Germinal center (tissue), 1 donor: ENCODE data around the gene R3HDM2.
"Not testable (repeated sequence)": the region's sequence is repeated elsewhere in the genome, so short reads cannot be mapped to it uniquely, and the experiment has no call there.

Experiments used
- DNase-seq: peaks from one replicate; pipeline ENCODE4 v3.0.0; 2012; ENCODE audit warnings: mixed read lengths, low spot score

R3HDM2 gene

GRCh38 chr12:57452937-57453509, 22.2 kb upstream of the R3HDM2 start:
- no peak for DNase-seq

DNA sequence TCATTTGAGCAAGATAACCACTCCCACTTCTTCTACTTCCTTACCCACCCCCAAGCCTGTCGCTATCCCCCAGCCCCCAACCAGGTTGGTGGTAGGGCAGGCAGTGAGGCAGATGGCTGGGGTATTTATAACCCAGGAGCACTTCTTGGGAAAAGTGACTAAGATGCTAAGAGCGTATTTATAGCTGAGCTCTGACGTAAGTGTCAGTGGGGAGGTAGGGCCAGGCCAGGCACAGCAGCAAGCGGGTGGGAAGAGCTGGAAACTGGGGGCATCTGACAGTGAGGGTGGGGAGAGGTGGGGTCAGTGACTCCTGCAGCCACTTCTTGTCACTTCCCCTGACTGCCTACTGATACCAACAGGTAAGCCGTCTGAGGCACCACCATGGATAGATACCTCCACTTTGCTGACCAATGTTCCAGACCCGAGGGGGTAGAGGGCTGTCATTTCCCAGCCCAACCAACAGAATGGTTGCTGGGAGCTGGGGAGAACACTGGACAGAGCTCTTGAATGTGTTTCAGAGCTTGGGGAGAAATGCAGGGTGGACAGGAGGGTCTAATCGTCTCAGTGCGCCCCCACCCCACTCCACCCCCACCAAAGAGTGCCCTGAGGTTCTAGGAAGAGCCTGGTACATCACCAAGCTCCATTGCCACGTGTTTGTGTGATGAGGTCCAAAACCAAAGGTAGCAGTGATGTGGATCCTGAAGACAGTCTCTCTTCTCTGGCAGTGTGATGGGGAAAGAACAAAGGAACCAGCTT, 21.5 kb upstream of the R3HDM2 start:
- no peak for DNase-seq

DNA sequence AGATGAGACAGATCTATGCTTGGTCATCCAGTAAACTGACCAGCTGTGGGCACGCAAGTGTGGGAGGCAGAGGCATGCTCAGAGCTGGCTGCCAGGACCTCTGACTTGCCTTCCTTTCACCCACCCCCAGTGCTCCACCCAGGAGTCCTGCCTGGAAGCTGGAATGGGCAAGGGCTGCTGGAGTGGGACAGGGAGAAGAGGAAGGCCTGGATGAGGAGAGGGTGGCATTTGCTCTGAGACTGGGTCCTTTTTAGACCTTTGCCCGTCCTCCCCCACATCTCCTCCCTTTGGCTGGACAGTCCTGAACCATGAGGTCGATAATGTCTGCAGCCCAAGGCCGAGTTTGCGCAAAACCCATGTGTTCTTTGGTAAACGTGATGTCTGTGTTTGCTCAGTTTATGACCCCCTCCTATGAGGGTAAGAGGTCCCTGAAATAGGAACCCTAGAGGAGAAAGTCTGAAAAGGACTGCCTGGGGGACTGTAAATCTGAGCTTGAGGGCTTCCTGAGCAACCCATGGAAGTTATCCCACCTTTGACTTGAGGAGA, 20.5 kb upstream of the R3HDM2 start:
- DNase-seq: no peak

GRCh38 chr12:57450057-57450456, 19.2 kb upstream of the R3HDM2 start:
- DNase-seq: no peak

DNA sequence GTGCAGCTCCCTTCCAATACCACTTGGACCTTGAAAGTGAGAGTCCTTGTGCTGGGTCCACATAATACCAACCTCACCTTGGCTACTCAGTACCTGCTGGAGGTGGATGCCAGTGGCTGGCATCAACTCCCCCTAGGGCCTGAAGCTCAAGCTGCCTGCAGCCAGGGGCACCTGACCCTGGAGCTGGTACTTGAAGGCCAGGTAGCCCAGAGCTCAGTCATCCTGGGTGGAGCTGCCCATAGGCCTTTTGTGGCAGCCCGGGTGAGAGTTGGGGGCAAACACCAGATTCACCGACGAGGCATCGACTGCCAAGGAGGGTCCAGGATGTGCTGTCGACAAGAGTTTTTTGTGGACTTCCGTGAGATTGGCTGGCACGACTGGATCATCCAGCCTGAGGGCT, 18.5 kb upstream of the R3HDM2 start:
- DNase-seq: no peak

- DNase-seq: no peak
These were observed 17.8 kb upstream of the R3HDM2 start for GRCh38 chr12:57448669-57449068.

- no peak for DNase-seq
These were observed 15.6 kb upstream of the R3HDM2 start for GRCh38 chr12:57446292-57446960.

GRCh38 chr12:57444744-57445143, 13.9 kb upstream of the R3HDM2 start:
- no peak for DNase-seq

- not testable (repeated sequence) for DNase-seq
These were observed 13.5 kb upstream of the R3HDM2 start for GRCh38 chr12:57444337-57444736.

DNA sequence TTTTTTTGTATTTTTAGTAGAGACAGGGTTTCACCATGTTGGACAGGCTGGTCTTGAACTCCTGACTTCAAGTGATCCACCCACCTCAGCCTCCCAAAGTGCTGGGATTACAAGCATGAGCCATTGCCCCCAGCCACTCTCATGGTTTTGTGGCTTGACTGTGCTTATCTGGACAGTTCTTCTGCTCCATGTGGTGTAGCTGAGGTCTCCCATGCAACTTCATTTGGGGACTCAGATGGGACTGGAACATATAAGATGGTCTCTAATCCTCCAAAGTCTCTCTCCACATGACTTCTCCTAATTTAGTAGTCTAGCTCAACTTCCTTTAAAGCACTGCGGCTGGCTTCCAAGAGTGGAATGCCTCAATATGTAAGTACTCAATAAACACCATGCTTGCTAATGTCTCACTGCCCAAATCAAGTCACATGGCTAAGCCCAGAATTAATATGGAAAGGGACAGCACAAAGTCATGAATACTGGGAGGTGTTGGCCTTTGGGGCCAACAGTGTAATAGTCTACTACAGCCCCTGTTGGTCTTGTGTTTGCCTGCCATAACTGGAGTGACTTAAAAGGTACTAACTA, 11.1 kb upstream of the R3HDM2 start:
- no peak for DNase-seq

DNA sequence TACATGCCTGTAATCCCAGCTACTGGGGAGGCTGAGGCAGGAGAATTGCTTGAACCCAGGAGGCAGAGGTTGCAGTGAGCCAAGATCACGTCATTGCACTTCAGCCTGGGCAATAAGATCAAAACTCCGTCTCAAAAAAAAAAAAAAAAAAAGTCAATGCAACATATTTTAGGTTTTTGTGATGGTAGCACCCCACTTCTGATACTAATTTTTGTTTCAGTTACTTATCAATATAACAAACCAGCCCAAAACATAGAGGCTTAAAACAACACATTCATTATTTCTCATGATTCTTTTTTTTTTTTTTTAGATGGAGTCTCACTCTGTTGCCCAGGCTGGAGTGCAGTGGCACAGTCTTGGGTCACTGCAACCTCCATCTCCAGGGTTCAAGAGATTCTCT, 10.6 kb upstream of the R3HDM2 start:
- DNase-seq: not testable (repeated sequence)

GRCh38 chr12:57439762-57440266, 9.0 kb upstream of the R3HDM2 start:
- no peak for DNase-seq

DNA sequence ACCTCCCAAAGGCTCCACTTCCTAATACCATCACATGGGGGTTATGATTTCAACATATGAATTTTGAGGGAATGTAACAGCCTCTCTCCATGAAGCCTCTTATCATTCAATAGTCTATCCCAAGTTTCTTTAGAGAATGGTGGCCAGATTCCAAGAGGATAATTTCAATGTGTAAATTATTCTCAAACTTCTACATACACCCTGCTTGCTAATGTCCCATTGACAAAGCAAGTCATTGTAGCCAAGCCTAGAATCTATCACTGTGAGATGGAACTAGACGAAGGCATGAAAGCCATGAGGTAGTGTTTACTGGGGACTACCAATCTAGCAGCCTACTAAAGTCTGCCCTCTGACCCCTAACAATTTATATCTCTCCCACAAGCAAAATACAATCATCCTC, 7.6 kb upstream of the R3HDM2 start:
- DNase-seq: no peak

DNA sequence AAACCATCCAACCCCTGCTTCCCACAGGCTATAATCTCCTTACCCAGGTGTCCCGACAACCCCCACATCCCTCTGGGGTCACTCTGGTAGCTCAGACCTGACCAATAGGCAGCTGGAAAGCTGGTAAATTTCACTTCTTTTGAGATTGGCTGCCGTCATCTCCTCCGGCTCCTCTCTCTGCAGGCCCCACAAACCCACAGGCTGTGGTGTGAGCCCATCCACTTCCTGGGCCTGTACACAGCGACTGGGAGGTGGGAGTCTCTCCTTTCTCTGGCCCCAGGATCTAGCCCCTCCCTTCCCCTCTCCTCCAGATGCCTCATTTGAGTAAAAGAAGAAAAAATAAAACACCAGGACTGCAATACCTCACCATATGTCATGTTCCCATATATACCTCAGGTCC, 4.5 kb upstream of the R3HDM2 start:
- DNase-seq: no peak

DNA sequence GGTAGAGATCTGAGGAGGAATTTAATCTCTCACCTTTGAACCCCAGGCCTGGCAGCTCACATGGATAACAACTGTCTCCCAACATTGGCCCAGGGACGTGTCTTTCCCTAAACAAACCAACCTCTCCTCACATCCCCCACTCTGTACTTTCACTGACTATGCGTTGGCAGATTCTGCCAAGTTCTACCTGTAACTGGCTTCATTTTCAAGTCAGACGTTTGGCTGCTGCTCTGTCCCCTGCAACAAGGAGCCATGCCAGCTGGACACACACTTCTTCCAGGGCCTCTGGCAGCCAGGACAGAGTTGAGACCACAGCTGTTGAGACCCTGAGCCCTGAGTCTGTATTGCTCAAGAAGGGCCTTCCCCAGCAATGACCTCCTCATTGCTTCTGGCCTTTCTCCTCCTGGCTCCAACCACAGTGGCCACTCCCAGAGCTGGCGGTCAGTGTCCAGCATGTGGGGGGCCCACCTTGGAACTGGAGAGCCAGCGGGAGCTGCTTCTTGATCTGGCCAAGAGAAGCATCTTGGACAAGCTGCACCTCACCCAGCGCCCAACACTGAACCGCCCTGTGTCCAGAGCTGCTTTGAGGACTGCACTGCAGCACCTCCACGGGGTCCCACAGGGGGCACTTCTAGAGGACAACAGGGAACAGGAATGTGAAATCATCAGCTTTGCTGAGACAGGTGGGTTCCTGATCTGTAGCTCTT, 3.8 kb upstream of the R3HDM2 start, which contains the start of gene INHBC:
INHBC (plus strand) TSS at position 268 of the 707 bp plus-strand sequence; CDS start at position 371, 103 bp downstream.
- no peak for DNase-seq

DNA sequence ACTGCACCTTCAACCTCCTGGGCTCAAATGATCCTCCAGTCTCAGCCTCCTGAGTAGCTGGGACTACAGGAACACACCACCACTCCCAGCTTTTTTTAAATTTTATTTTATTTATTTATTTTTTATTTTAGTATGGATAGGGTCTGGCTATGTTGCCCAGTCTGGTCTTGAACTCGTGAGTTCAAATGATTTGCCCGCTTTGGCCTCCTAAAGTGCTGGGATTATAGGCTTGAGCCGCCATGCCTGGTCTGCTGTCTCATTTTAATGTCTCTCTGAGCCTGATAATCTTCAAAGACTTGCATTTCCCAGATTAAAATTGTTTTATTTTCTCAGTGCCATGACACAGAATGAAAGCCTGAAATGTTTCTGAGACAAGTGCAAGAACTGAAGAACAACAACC, 2.5 kb upstream of the R3HDM2 start:
- DNase-seq: no peak

GRCh38 chr12:57431654-57432188, 878 bp upstream of the R3HDM2 start:
- no peak for DNase-seq

DNA sequence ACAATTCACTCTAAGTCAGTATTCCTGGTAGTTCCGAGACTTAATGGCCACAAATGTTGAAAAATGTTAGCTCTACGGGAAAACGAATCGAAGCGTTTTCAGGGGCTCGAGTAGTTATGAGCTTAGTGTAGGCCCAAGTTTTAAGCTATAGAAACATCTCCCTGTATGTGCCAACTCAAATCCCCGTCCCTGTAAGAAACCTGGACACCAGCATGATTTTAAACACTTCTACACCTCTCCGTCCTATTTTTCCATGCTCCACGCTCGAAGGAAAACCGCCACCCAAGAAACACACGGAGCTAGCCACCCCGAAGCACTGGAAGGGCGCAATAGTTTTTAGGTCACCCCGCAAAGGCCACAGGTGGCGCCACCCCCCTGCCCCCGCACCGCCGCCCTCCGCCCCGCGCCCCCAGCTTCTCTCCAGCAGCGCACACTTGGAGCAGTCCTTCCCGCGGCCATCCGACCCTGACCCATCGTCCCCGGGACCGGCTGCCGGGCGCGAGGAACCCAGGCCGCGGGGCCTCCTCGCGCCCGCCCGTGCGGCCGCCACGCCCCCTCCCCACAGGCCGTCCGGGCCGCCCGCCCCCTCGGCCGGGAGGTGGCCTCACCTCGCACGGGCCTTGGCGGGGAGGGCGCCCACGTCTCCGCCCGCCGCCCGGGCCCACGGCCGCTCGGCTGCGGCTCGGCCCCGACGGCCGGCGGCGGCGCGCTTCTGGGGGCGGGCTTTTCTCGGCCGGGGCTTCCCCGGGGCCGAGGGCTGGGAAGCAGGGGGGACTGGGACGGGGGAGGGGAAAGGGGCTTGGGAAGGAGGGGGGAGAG, 522 bp downstream of the R3HDM2 start:
- DNase-seq: no peak

- DNase-seq: no peak
These were observed 1.3 kb downstream of the R3HDM2 start for GRCh38 chr12:57429473-57430111.

DNA sequence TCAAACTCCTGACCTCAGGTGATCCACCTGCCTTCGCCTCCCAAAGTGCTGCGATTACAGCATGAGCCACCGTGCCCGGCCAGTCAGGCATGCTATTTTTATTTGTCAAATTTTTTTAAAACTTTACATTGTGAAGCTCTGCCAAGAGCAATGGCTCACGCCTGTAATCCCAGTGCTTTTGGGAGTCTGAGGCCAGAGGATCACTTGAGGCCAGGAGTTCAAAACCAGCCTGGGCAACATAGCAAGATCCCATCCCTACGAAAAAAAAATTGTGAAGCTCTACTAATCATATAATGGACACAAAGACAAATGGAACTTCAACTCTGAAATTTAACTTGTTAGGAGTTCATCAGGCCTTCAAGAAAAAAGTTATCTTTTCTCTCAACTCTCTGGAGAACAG, 1.9 kb downstream of the R3HDM2 start:
- DNase-seq: no peak
